K562 (cell line): ENCODE measurements around the gene AIMP1. TPM values are rescaled to one million over a fixed set of nuclear protein-coding genes. Genes with fewer than 3 reads are reported as not detected.

Experiments used
- ATAC-seq: fragments of 200-7000 bp; cut with Tn5 transposase; 3 replicates; pipeline ENCODE4 v1.9.1; 2020; ENCODE audit warnings: moderate library complexity
- BruUV-seq: library from RNA; stranded (reverse); fragments of 400-500 nt; replicated peaks from 2 replicates; lab custom pipeline; 2021; lab: Mats Ljungman, UMichigan
- CTCF ChIA-PET: fragments of 300-600 bp; formaldehyde crosslinking; extraction: SDS; loops from one replicate; lab custom pipeline; 2021; ENCODE audit warnings: low intra/inter-chr PET ratio; lab: Yijun Ruan, JAX
- POLR2A ChIA-PET: fragments of 300-600, 350-650 bp; sonication (Branson Sonifier 250); formaldehyde crosslinking; extraction: SDS; loops from one replicate; lab custom pipeline; 2021; ENCODE audit warnings: antibody characterized with exemption, inconsistent platforms; lab: Yijun Ruan, JAX
- DNase-seq, 4 experiments: peaks; one replicate each; pipeline versions ENCODE4 v3.0.0 to v3.0.0-alpha.2; 2011 to 2018; ENCODE audit warnings: low spot score in 3 of 4, mixed read lengths in 3 of 4; ENCODE audit errors: extremely low read depth in 1 of 4
- FAIRE-seq: peaks from 2 replicates; lab custom pipeline; 2011; peaks lifted over from hg19 to GRCh38; lab: Jason Lieb, UNC
- H2AFZ ChIP-seq: 2 replicates; pipeline ENCODE4 v1.6.0; 2011; ENCODE audit warnings: low read depth, low read length, control low read depth, inconsistent platforms
- H3K27ac ChIP-seq: fragments of 200-600 bp; 3 replicates; pipeline ENCODE4 v1.8.0; 2011; ENCODE audit warnings: low read depth, mild to moderate bottlenecking, control low read depth, inconsistent platforms, low read length, moderate library complexity, mixed read lengths; ENCODE audit errors: extremely low read depth
- H3K27me3 ChIP-seq, 2 experiments: fragments of 300-600 bp in 1 of 2; 2 replicates in 1 of 2; 3 replicates in 1 of 2; pipeline versions ENCODE4 v1.6.0 to v1.8.0; 2011; ENCODE audit warnings: inconsistent platforms in 2 of 2, low read length in 2 of 2, mild to moderate bottlenecking in 1 of 2, mixed read lengths in 1 of 2, moderate library complexity in 1 of 2; ENCODE audit not compliant: control insufficient read depth in 2 of 2, insufficient read depth in 2 of 2
- H3K36me3 ChIP-seq: fragments of 300-600 bp; 3 replicates; pipeline ENCODE4 v1.8.0; 2011; ENCODE audit warnings: mild to moderate bottlenecking, low read length, inconsistent platforms; ENCODE audit not compliant: control insufficient read depth, insufficient read depth
- H3K4me1 ChIP-seq, 2 experiments: fragments of 200-600 bp in 1 of 2; replicated peaks in 1 of 2; 2 replicates in 1 of 2; 3 replicates in 1 of 2; pipeline versions ENCODE4 v1.5.1 to v1.8.0; 2011; ENCODE audit warnings: inconsistent platforms in 2 of 2, low read length in 2 of 2, mild to moderate bottlenecking in 1 of 2, mixed read lengths in 1 of 2, moderate library complexity in 1 of 2; ENCODE audit not compliant: control insufficient read depth in 2 of 2, insufficient read depth in 2 of 2
- H3K4me2 ChIP-seq: 2 replicates; pipeline ENCODE4 v1.6.1; 2011; ENCODE audit warnings: low read length, control low read depth, inconsistent platforms, mixed read lengths; ENCODE audit not compliant: insufficient read depth
- H3K4me3 ChIP-seq: fragments of 200-600 bp; sonication (generic), shearing (Covaris generic); 2 replicates; pipeline ENCODE4 v1.5.1; 2016; ENCODE audit warnings: control low read depth, inconsistent platforms
- H3K79me2 ChIP-seq: fragments of 200-600 bp; 3 replicates; pipeline ENCODE4 v1.8.0; 2011; ENCODE audit warnings: low read length, inconsistent platforms; ENCODE audit not compliant: control insufficient read depth, insufficient read depth
- H3K9ac ChIP-seq, 2 experiments: 2 replicates each; pipeline versions ENCODE4 v1.6.0 to v1.6.1; 2011; ENCODE audit warnings: low read depth in 2 of 2, low read length in 2 of 2, control low read depth in 1 of 2, inconsistent platforms in 1 of 2, mild to moderate bottlenecking in 1 of 2, mixed read lengths in 1 of 2; ENCODE audit not compliant: insufficient read depth in 1 of 2
- H3K9me1 ChIP-seq: one replicate; pipeline ENCODE4 v1.6.0; 2011; ENCODE audit warnings: inconsistent platforms, mild to moderate bottlenecking, low read length, moderate library complexity; ENCODE audit not compliant: control insufficient read depth, insufficient read depth
- H3K9me3 ChIP-seq: replicated peaks from 2 replicates; pipeline ENCODE4 v1.5.1; 2011; ENCODE audit warnings: low read depth, low read length, inconsistent platforms; ENCODE audit not compliant: control insufficient read depth, insufficient read depth
- H4K20me1 ChIP-seq: replicated peaks from 2 replicates; pipeline ENCODE4 v1.6.1; 2011; ENCODE audit warnings: low read length, inconsistent platforms, mixed read lengths; ENCODE audit not compliant: control insufficient read depth, insufficient read depth
- BDP1 ChIP-seq: IDR thresholded peaks from 3 replicates; pipeline ENCODE4 v1.6.1; 2011; ENCODE audit not compliant: insufficient read length, insufficient read depth
- CBFA2T2 ChIP-seq: fragments of 450-650 bp; conservative IDR thresholded peaks from 2 replicates; pipeline ENCODE4 v1.6.1; 2017; ENCODE audit warnings: mild to moderate bottlenecking
- HNRNPUL1 ChIP-seq: fragments of 200-400 bp; formaldehyde crosslinking; IDR thresholded peaks from 2 replicates; pipeline ENCODE4 v1.6.1; 2017; ENCODE audit warnings: low read length
- KAT7 ChIP-seq: sonication (generic); formaldehyde crosslinking; IDR thresholded peaks from 2 replicates; pipeline ENCODE4 v1.8.0; 2022; ENCODE audit warnings: missing genetic modification reagents, mild to moderate bottlenecking, borderline replicate concordance
- KLF16 ChIP-seq: IDR thresholded peaks from 2 replicates; pipeline ENCODE4 v1.6.1; 2016; ENCODE audit warnings: antibody characterized with exemption
- MECOM ChIP-seq: fragments of 250-450 bp; sonication (Bioruptor Pico); IDR thresholded peaks from 2 replicates; pipeline ENCODE4 v1.8.0; 2022; ENCODE audit warnings: inconsistent platforms
- NFXL1 ChIP-seq: fragments of 450-650 bp; formaldehyde crosslinking; IDR thresholded peaks from 2 replicates; pipeline ENCODE4 v1.4.0; 2021; ENCODE audit warnings: mild to moderate bottlenecking
- ZBED1 ChIP-seq: IDR thresholded peaks from 2 replicates; pipeline ENCODE4 v1.6.1; 2014
- ZNF354B ChIP-seq: fragments of 250-450 bp; sonication (Bioruptor Pico); IDR thresholded peaks from 2 replicates; pipeline ENCODE4 v1.4.0; 2020
- ZNF41 ChIP-seq: fragments of 250-450 bp; sonication (Bioruptor Pico); conservative IDR thresholded peaks from 2 replicates; pipeline ENCODE4 v1.4.0; 2020; ENCODE audit warnings: mild to moderate bottlenecking
- WGBS: fragments of 100-300 bp; shearing (Covaris generic); methylation state at CpG from one replicate; pipeline ENCODE4 v1.1.6; 2016; ENCODE audit warnings: low coverage, mixed read lengths; ENCODE audit not compliant: insufficient coverage; ENCODE audit errors: missing lambda C conversion rate; 5-methylcytosine and 5-hydroxymethylcytosine counted together
- in situ Hi-C: fragments of 300-500 bp; cut with MboI; formaldehyde crosslinking; loops from 4 replicates; pipeline ENCODE4 v1.15.0; 2018; ENCODE audit warnings: inconsistent platforms, mixed read lengths
- intact Hi-C: fragments of 100-400 bp; cut with micrococcal nuclease; formaldehyde crosslinking; loops from 2 replicates; pipeline ENCODE4 v1.14.2; 2022
- polyA plus RNA-seq, 8 experiments: library from polyadenylated mRNA; depleted of rRNA in 4 of 8; stranded (reverse) in 5 of 8; unstranded in 3 of 8; fragments of >200 nt; fragmentation: Nextera tagmentation in 2 of 8; fragmentation: Illumina TruSeq in 1 of 8; extraction: Ambion mirVana in 2 of 8; extraction: Trizol in 1 of 8; gene quantifications; 2 replicates each; pipeline versions ENCODE4 v1.2.1 to v1.2.3, GENCODE V29; 2011 to 2014; ENCODE audit warnings: inconsistent platforms in 1 of 8, missing spikeins in 1 of 8
- total RNA-seq, 7 experiments: library from RNA; depleted of rRNA in 6 of 7; stranded (reverse); fragments of >200 nt in 6 of 7; fragmentation: Illumina TruSeq in 2 of 7; extraction: Trizol in 2 of 7; gene quantifications; 2 replicates each; pipeline versions ENCODE4 v1.2.1 to v1.2.3, GENCODE V29; 2011 to 2021; ENCODE audit warnings: low replicate concordance in 1 of 7
- TF ChIP-seq, protein P1 (sequence below): fragments of 450-650 bp; IDR thresholded peaks from 2 replicates; pipeline ENCODE4 v1.6.1; 2016
- TF ChIP-seq, protein P2 (sequence below): fragments of 250-450 bp; sonication (Bioruptor Pico); IDR thresholded peaks from 2 replicates; pipeline ENCODE4 v1.8.0; 2022; ENCODE audit warnings: moderate library complexity, mild to moderate bottlenecking, inconsistent platforms

AIMP1 gene
- total and polyA plus RNA-seq, 9 of the 15 experiments (the other 6 are each of a cell fraction or from before 2014, with no cell fraction given): 39.9 to 141 (median 70.1) TPM

DNA sequence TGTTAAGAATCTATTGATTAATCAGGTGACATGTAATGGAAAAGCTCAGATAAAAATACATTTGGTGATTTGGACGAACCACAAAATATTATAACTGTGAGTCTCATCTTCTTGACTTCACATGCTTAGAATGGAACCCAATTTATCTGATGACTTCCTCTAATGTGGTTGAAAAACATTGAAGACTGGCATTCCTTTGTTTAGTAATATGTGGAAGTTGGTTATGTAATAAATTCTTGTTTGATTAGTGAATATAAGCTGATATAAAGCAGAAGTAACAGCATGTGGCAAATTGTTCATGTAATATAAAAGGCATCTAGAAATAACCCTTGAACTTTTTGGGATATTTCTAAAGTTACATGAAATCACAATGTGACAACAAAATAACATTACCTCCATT is 42.5 kb downstream of the AIMP1 start:
- Histone ChIP-seq H3K79me2 (no peaks in the 10 kb centered on the region), H2AFZ (no peak overlapping the region), H3K9me3 (no peaks in the 10 kb centered on the region), H3K4me2 (no peak overlapping the region), H3K4me3 (no peak overlapping the region), H3K27ac (no peak overlapping the region), H3K9me1 (no peaks in the 10 kb centered on the region), H4K20me1 (no peaks in the 10 kb centered on the region), H3K9ac (no peak overlapping the region), H3K4me1 (no peaks in the 10 kb centered on the region; a peak in 1 of 5 replicates), H3K36me3 (no peaks in the 10 kb centered on the region), H3K27me3 (no peaks in the 10 kb centered on the region)
- ChIA-PET POLR2A (no interaction called here), CTCF (interaction anchor here (0.6 kb wide), 1 partner anchor 16 kb away, joined by 4 read pairs; no protein-coding TSS in a partner anchor)
- in situ Hi-C loops (no loop called here), intact Hi-C loops (no loop called here)
- DNase-seq: no peak
- 5% methylated on average over 1 of the region's 1 CpG for WGBS
- no TSS peak for BruUV-seq
- FAIRE-seq: no peak
- no peak for ATAC-seq
- TF ChIP-seq ZBED1 (no peak), KAT7 (no peak), BDP1 (no peak), HNRNPUL1 (no peak), NFXL1 (CRISPR knock-in tag) (no peak), MECOM (CRISPR knock-in tag) (no peak), ZNF354B (CRISPR knock-in tag) (no peak), ZNF41 (CRISPR knock-in tag) (no peak), CBFA2T2 (no peak), KLF16 (no peak)
- TF ChIP-seq, protein P1, sequence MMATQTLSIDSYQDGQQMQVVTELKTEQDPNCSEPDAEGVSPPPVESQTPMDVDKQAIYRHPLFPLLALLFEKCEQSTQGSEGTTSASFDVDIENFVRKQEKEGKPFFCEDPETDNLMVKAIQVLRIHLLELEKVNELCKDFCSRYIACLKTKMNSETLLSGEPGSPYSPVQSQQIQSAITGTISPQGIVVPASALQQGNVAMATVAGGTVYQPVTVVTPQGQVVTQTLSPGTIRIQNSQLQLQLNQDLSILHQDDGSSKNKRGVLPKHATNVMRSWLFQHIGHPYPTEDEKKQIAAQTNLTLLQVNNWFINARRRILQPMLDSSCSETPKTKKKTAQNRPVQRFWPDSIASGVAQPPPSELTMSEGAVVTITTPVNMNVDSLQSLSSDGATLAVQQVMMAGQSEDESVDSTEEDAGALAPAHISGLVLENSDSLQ: no peak
- TF ChIP-seq, protein P2, sequence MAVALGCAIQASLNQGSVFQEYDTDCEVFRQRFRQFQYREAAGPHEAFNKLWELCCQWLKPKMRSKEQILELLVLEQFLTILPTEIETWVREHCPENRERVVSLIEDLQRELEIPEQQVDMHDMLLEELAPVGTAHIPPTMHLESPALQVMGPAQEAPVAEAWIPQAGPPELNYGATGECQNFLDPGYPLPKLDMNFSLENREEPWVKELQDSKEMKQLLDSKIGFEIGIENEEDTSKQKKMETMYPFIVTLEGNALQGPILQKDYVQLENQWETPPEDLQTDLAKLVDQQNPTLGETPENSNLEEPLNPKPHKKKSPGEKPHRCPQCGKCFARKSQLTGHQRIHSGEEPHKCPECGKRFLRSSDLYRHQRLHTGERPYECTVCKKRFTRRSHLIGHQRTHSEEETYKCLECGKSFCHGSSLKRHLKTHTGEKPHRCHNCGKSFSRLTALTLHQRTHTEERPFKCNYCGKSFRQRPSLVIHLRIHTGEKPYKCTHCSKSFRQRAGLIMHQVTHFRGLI: no peak
